ENCODE data around the gene YKT6. TPM values are rescaled to one million over a fixed set of nuclear protein-coding genes. Genes with fewer than 3 reads are reported as not detected.

YKT6 gene
- total RNA-seq, 4 donors from 2014 or later: 12.4 to 85.3 (median 49.4) TPM

- intact Hi-C loops (cut with DNase I; ENCODE audit: low total_unique reads): no loop called here
- DNase-seq: no peak
- Histone ChIP-seq H3K4me3 (no peak overlapping the region), H3K4me1 (no peaks in the 10 kb centered on the region), H3K36me3 (no peaks in the 10 kb centered on the region), H3K27me3 (no peaks in the 10 kb centered on the region), H3K27ac (no peak overlapping the region), H3K9me3 (no peaks in the 10 kb centered on the region)
- TF ChIP-seq POLR2A (IDR thresholded peaks at IDR 0.05): no peak
- no peak for TF ChIP-seq CTCF (IDR thresholded peaks at IDR 0.05)
Measured at GRCh38 chr7:44154703-44155102, 46.1 kb upstream of the YKT6 start.

DNA sequence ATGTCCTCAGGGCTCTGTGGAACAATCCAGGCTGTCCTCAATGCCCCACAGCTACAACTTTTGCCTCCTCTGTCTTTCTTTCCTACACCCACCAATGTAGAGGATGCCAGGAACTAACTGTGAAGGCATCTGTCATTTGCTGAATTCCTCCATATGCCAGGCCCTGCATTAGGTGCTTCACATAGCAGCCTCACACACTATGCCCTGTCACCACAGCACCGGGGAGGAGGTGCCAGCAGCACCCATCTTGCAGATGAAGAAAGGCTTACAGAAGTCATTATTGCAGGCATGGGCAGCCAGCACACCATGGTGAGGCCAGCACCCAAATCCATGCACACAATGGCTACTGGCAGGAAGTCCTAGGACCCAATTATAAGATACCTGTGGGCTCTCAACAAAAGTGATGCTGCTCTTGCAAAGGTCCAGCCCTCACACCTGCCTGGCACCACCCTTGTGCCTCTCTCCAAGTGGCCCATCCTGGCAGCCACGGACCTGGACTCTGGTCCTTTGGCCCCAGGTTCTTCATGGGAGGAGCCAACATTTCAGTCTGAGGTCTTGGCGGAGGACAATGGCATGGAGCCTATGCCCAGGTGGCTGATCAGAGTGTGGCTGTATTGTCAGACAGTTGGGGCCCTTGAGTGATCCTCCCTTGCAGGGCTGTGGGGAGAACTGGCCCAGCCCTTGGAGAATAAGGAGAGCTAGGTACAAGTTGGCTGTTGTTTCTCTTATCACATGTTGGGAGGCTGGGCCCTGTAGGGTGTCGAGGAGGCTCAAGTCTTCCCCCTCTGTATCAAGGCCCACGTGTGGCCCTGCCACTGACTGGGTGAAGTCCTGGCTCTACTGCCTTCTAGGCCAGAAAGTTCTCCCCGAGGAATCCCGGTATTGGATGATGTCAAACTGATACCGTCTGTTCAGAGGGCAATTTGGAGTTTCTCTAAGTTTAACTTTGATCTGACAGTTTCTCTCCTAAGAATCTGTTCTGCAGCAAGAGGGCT is 45.3 kb upstream of the YKT6 start:
- no peak for TF ChIP-seq POLR2A (IDR thresholded peaks at IDR 0.05)
- TF ChIP-seq CTCF (IDR thresholded peaks at IDR 0.05): no peak
- no peak for DNase-seq
- no peaks in the 10 kb centered on the region for H3K27me3 ChIP-seq
- H3K36me3 ChIP-seq: no peaks in the 10 kb centered on the region
- H3K4me3 ChIP-seq: no peak overlapping the region
- intact Hi-C loops (cut with DNase I; ENCODE audit: low total_unique reads): no loop called here
- no peaks in the 10 kb centered on the region for H3K9me3 ChIP-seq
- no peaks in the 10 kb centered on the region for H3K4me1 ChIP-seq
- H3K27ac ChIP-seq: no peak overlapping the region

DNA sequence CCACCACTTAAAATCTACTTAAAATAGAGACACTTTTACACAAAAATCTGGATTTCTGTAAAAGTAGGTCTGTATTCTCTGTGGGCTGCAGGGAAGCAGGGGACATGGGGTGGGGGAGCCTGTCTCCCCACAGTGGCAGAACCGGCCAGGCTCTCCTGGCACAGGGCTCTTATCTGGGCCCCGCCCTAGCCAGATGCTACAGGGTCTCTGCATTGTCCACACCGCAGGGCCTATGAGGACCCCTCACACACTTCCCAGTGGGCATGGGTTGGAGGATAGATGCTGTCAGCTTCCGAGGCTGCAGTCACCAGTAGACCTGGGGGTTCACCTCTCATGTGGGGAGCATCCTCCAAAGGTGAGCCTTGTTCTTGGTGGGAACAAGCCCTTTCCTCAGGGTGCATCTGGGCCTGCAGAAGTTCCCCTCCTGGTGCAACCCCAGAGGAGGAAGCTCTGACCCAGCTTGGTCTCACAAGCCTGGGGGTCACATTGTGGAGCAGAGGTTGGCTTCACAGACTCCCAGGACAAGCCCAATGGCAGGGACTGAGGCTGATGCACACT is 44.2 kb upstream of the YKT6 start:
- Histone ChIP-seq H3K4me3 (no peak overlapping the region), H3K36me3 (no peaks in the 10 kb centered on the region), H3K4me1 (no peaks in the 10 kb centered on the region), H3K27ac (no peak overlapping the region), H3K27me3 (no peaks in the 10 kb centered on the region), H3K9me3 (no peaks in the 10 kb centered on the region)
- intact Hi-C loops (cut with DNase I; ENCODE audit: low total_unique reads): no loop called here
- TF ChIP-seq POLR2A (IDR thresholded peaks at IDR 0.05): no peak
- no peak for TF ChIP-seq CTCF (IDR thresholded peaks at IDR 0.05)
- no peak for DNase-seq

- Histone ChIP-seq H3K4me3 (no peak overlapping the region), H3K9me3 (no peaks in the 10 kb centered on the region), H3K27me3 (no peaks in the 10 kb centered on the region), H3K27ac (no peak overlapping the region), H3K4me1 (no peaks in the 10 kb centered on the region), H3K36me3 (no peaks in the 10 kb centered on the region)
- TF ChIP-seq POLR2A (IDR thresholded peaks at IDR 0.05) (no peak), CTCF (IDR thresholded peaks at IDR 0.05) (no peak)
- intact Hi-C loops (cut with DNase I; ENCODE audit: low total_unique reads): no loop called here
- DNase-seq: no peak
Measured at GRCh38 chr7:44157116-44158080, 43.4 kb upstream of the YKT6 start.

All from uterus (tissue), 4 donors.